ENCODE data around the gene FOXB2.
"Not testable (repeated sequence)": the region's sequence is repeated elsewhere in the genome, so short reads cannot be mapped to it uniquely, and the experiment has no call there.

The FOXB2 gene

DNA sequence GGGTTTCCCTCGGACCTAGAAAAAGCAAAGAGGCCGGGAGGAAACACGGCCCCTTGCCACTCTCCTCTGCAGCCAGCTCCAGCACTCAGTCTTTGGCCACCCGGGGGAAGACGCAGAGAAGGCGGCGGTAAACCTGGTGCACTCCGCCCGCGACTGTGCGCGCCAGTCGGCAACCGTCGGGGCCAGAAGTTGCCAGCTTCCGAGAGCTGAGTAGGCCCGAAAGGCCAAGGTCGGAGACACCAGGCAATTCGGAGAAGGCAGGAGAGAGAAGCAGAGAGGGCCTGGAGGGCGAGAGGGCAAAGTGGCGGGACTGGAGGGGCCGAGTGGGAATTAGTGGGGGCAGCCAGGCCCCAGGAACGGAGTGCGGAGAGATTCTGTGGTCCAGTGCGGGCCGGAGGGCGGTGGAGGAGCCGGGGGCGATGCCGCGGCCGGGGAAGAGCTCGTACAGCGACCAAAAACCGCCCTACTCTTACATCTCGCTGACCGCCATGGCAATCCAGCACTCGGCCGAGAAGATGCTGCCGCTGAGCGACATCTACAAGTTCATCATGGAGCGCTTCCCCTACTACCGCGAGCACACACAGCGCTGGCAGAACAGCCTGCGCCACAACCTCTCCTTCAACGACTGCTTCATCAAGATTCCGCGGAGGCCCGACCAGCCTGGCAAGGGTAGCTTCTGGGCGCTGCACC, at the start of gene FOXB2:
Gene FOXB2 (plus strand): TSS at position 420 of the 690 bp plus-strand sequence. CDS start 0 bp downstream, at position 420.
- peak; percentile 45 for DNase-seq (ENCODE audit: low read depth, low spot score)

DNA sequence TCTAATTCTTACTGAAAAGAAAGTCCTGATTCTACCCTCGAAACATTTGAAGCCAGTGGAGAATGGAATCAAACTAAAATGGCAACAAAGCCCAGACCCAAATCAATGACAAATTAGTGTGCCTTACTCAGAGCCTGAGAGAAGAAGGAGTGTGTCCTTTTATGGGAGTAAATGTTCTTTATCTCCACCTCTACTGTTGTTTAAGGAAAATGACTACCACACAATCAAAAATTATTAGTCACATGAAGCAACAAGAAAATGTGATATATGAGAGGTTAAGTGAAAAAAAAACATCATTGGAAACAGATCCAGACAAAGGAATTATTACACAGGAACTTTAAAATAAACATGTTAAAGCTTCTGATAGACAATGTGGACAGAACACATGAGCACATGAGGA, 49.7 kb upstream of the FOXB2 start:
- DNase-seq (ENCODE audit: low read depth, low spot score): no peak

DNA sequence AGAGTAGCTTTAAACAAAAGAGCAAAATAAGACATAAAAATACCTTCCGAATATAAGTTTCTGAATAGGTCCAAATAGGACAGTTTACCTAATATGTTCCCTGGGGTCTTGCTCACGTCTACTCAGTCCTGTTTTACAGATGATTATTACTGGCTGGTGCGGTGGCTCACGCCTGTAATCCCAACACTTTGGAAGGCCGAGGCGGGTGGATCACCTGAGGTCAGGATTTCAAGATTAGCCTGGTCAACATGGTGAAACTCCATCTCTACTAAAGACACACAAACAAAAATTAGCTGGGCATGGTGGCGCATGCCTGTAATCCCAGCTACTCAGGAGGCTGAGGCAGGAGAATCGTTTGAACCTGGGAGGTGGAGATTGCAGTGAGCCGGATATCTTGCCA, 40.6 kb upstream of the FOXB2 start:
- not testable (repeated sequence) for DNase-seq (ENCODE audit: low read depth, low spot score)

GRCh38 chr9:76980566-76980965, 38.9 kb upstream of the FOXB2 start:
- no peak for DNase-seq (ENCODE audit: low read depth, low spot score)

DNA sequence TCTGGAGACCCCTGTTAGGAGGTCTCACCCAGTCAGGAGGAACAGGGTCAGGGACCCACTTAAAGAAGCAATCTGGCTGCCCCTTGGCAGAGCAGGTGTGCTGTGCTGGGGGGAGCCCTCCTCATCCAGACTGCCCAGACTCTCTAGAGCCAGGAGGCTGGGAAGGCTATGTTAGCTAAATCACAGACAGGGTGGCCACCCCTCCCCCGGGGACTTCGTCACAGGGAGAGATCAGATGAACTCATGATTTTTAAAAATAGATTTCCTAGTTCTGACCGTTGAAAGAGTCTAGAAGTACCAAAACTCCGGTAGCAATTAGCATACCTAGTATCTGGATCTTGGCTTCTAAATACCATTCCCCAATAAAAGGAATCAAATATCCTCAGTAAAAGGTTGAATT, 35.0 kb upstream of the FOXB2 start:
- DNase-seq (ENCODE audit: low read depth, low spot score): no peak

DNA sequence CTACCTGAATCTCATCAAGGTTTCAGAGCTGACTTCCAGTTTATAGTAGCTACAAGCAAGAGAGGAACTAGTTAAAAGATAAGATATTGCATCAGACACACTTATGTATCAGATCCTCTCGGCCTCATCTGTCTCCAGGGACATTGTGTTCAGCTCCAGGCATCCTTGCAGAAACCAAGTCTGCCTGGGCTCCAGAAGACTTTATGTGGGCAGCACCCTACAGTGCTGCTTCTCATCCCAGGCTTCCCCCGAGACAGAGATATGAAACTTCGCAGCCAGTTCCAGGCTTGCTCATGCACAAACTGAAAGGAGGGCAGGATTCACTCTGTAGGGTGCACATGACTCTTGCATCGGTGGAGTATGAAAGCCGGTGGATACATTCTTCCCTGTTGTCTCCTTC, 33.9 kb upstream of the FOXB2 start:
- DNase-seq (ENCODE audit: low read depth, low spot score): no peak

- peak; percentile 56 for DNase-seq (ENCODE audit: low read depth, low spot score)
Observed at GRCh38 chr9:76987594-76988200, 31.8 kb upstream of the FOXB2 start.

- DNase-seq (ENCODE audit: low read depth, low spot score): no peak
Observed at GRCh38 chr9:76988941-76989340, 30.5 kb upstream of the FOXB2 start.

GRCh38 chr9:76989501-76989900, 30.0 kb upstream of the FOXB2 start:
- no peak for DNase-seq (ENCODE audit: low read depth, low spot score)

- peak; percentile 69 for DNase-seq (ENCODE audit: low read depth, low spot score)
Observed at GRCh38 chr9:76996700-76997099, 22.8 kb upstream of the FOXB2 start.

- DNase-seq (ENCODE audit: low read depth, low spot score): no peak
Observed at GRCh38 chr9:76999261-76999660, 20.2 kb upstream of the FOXB2 start.

- DNase-seq (ENCODE audit: low read depth, low spot score): no peak
Observed at GRCh38 chr9:77000330-77000729, 19.1 kb upstream of the FOXB2 start.

DNA sequence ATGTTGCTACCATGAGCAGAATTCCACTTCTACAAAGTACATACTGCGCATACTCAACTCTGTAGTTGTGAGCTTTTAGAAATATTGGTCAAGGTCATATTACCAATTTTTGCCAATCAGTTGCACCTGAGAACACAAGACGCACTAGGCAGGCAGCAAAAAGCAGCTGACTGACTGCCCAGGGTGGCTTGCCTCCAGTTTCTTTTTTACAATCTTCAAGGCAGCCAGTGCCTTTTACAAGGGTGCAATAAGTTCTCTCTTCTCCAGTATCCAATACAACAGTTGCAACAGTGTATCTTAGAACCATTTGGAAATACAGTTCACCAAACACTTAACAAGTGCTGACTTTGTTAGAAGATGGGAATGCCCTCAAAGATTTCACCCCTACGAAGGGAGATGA, 16.1 kb upstream of the FOXB2 start:
- no peak for DNase-seq (ENCODE audit: low read depth, low spot score)

- no peak for DNase-seq (ENCODE audit: low read depth, low spot score)
Observed at GRCh38 chr9:77005216-77005615, 14.2 kb upstream of the FOXB2 start.

- no peak for DNase-seq (ENCODE audit: low read depth, low spot score)
Observed at GRCh38 chr9:77010527-77010926, 8.9 kb upstream of the FOXB2 start.

DNA sequence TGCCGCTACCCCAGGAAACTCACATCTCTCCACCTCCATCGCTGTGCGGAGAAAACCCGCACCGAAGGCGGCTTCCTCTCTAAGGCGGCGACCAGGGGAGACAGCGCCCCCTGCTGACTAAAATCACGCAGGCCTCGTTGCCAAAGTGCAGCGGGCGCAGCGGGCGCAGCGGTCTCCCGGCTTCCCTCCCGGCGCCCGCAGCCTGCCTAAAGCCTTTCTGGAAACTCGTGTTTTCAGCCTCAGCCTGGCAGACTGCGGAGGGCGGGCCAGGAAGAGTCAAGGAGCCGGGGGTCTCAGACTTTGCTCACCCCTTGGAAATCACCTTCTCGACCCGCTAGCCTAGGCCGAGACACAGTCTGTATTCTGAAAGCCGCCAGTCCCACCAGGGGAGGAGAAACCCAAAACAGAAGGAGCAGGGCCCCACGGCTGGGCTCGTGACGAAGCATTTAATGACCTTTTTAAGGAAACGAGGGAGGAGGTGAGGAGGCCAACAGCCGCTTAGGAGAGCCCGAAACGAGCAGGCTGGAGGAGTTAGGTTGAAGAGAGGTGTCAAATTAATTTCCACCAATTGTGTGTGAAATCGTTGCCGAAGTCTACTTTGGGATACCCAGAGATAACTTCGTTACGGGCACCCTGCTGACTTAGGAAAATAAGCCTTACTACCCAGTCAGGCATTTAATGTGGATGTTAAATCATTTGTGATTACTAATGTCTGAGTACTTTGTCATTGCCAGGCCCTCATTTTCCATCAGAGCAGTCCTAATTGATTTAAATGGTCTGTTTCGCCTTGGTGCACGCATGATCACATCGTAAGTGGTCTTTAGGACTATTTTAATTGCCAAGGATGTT, 7.3 kb upstream of the FOXB2 start:
- peak; percentile 95 for DNase-seq (ENCODE audit: low read depth, low spot score)

GRCh38 chr9:77013206-77013931, 6.1 kb upstream of the FOXB2 start:
- peak; percentile 25 for DNase-seq (ENCODE audit: low read depth, low spot score)

GRCh38 chr9:77013932-77014596, 5.4 kb upstream of the FOXB2 start:
- peak; percentile 35 for DNase-seq (ENCODE audit: low read depth, low spot score)

DNA sequence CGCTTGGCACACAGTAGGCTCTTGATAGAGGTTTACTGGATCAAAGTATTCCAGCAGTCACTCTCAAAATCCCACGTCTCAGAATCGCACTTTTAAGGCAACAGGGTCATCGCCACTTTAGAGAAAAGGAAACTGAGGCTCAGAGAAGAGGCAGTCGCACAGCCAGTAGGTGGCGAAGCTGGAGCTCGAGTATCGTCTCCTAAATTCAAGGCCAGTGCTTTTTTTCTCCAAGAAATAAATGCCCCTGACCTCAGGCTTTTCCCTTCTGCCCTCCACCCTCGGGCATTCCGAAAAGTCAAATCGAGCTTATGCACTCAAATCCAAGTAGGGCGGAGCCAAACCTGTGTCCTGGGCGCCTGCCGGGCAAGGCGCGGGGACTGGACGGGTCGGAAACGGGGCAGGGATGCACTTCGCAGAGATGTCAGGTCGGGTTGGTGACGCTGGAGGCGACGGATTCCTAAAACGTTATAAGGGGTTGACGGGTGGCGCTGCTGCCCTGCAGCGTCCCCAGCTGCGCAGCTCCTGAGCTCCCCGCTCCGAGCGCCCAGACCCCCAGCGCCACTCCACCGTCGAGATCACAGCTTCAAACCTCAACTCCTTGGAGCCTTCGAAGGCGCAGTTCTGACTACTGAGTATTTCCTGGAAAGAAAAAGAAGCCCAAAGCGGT, 4.7 kb upstream of the FOXB2 start:
- peak; percentile 69 for DNase-seq (ENCODE audit: low read depth, low spot score)

GRCh38 chr9:77015327-77016048, 4.0 kb upstream of the FOXB2 start:
- DNase-seq (ENCODE audit: low read depth, low spot score): no peak
